GM12878 (cell line): Measurements from ENCODE around the gene TSPYL2. TPM values are rescaled to one million over a fixed set of nuclear protein-coding genes. Genes with fewer than 3 reads are reported as not detected.
A peak's percentile ranks its signal among the peaks of the same experiment; 100 is the strongest.

Experiments
- ATAC-seq: fragments of 200-7000 bp; cut with Tn5 transposase; 3 replicates; pipeline ENCODE4 v1.9.1; 2020; ENCODE audit warnings: mild to moderate bottlenecking, moderate library complexity
- BruUV-seq: library from RNA; stranded (reverse); fragments of 400-500 nt; replicated peaks from 2 replicates; lab custom pipeline; 2021; lab: Mats Ljungman, UMichigan
- CTCF ChIA-PET: fragments of 300-600 bp; sonication (Branson Sonifier 250); formaldehyde crosslinking; extraction: SDS; loops from one replicate; lab custom pipeline; 2021; ENCODE audit warnings: inconsistent platforms; lab: Yijun Ruan, JAX
- POLR2A ChIA-PET: fragments of 350-600 bp; formaldehyde crosslinking; extraction: SDS; loops from one replicate; lab custom pipeline; 2021; ENCODE audit warnings: inconsistent platforms; lab: Charles Lee
- RAD21 ChIA-PET: fragments of 300-600 bp; sonication (Branson Sonifier 250); formaldehyde crosslinking; loops from one replicate; lab custom pipeline; 2023; ENCODE audit warnings: antibody characterized with exemption; ENCODE audit not compliant: unreplicated experiment; lab: Charles Lee
- SMC1A ChIA-PET: fragments of 300-600 bp; sonication (Branson Sonifier 250); formaldehyde crosslinking; loops from one replicate; lab custom pipeline; 2023; ENCODE audit not compliant: unreplicated experiment, uncharacterized antibody; lab: Charles Lee
- DNase-seq: peaks from one replicate; pipeline ENCODE4 v3.0.0-alpha.2; 2011; ENCODE audit warnings: low read depth, low spot score
- FAIRE-seq: peaks from 3 replicates; lab custom pipeline; 2011; peaks lifted over from hg19 to GRCh38; lab: Jason Lieb, UNC
- H2AFZ ChIP-seq: 2 replicates; pipeline ENCODE4 v1.6.0; 2011; ENCODE audit warnings: low read depth, low read length, control low read depth; ENCODE audit not compliant: control insufficient read depth
- H3K27ac ChIP-seq: 2 replicates; pipeline ENCODE4 v1.5.1; 2011; ENCODE audit warnings: control low read depth; ENCODE audit not compliant: control insufficient read depth, insufficient read depth
- H3K27me3 ChIP-seq, 2 experiments: replicated peaks in 1 of 2; 2 replicates each; pipeline versions ENCODE4 v1.6.0 to v1.6.1; 2011; ENCODE audit warnings: low read length in 1 of 2; ENCODE audit not compliant: control insufficient read depth in 2 of 2, insufficient read depth in 2 of 2
- H3K36me3 ChIP-seq, 2 experiments: 2 replicates each; pipeline ENCODE4 v1.5.1; 2011; ENCODE audit warnings: low read length in 1 of 2; ENCODE audit not compliant: control insufficient read depth in 2 of 2, insufficient read depth in 2 of 2
- H3K4me1 ChIP-seq: 2 replicates; pipeline ENCODE4 v1.6.1; 2011; ENCODE audit warnings: mild to moderate bottlenecking, low read length, moderate library complexity, mixed read lengths; ENCODE audit not compliant: control insufficient read depth, insufficient read depth
- H3K4me2 ChIP-seq: 2 replicates; pipeline ENCODE4 v1.6.0; 2011; ENCODE audit warnings: control low read depth; ENCODE audit not compliant: control insufficient read depth, insufficient read depth
- H3K4me3 ChIP-seq: fragments of 200-600 bp; sonication (generic); 2 replicates; pipeline ENCODE4 v1.5.1; 2016
- H3K79me2 ChIP-seq: 2 replicates; pipeline ENCODE4 v1.6.0; 2011; ENCODE audit warnings: low read length; ENCODE audit not compliant: control insufficient read depth, insufficient read depth
- H3K9ac ChIP-seq: 2 replicates; pipeline ENCODE4 v1.8.0; 2011; ENCODE audit warnings: low read length, control low read depth, mixed read lengths; ENCODE audit not compliant: control insufficient read depth, insufficient read depth
- H3K9me3 ChIP-seq: replicated peaks from 3 replicates; pipeline ENCODE4 v1.5.1; 2011; ENCODE audit warnings: mild to moderate bottlenecking, low read length; ENCODE audit not compliant: control insufficient read depth, insufficient read depth
- H4K20me1 ChIP-seq: 2 replicates; pipeline ENCODE4 v1.6.0; 2011; ENCODE audit not compliant: control insufficient read depth, insufficient read depth
- CTCF ChIP-seq, 3 experiments: IDR thresholded peaks in 2 of 3; conservative IDR thresholded peaks in 1 of 3; 2 replicates each; pipeline ENCODE4 v1.5.1; 2011; ENCODE audit warnings: low read depth in 3 of 3, low read length in 3 of 3, mild to moderate bottlenecking in 3 of 3, control low read depth in 2 of 3, moderate library complexity in 2 of 3, inconsistent platforms in 1 of 3, mixed read lengths in 1 of 3; ENCODE audit not compliant: control insufficient read depth in 2 of 3, insufficient read depth in 1 of 3; ENCODE audit errors: extremely low read depth in 1 of 3
- HDAC6 ChIP-seq: fragments of 200-600 bp; sonication (generic); IDR thresholded peaks from one replicate; pipeline ENCODE4 v1.8.0; 2017; ENCODE audit warnings: antibody characterized with exemption; ENCODE audit not compliant: unreplicated experiment
- IRF4 ChIP-seq: IDR thresholded peaks from 2 replicates; pipeline ENCODE4 v1.6.1; 2011; ENCODE audit warnings: low read depth, low read length
- KDM1A ChIP-seq: fragments of 200-600 bp; sonication (generic); IDR thresholded peaks from 2 replicates; pipeline ENCODE4 v1.6.1; 2016; ENCODE audit warnings: borderline replicate concordance
- LARP7 ChIP-seq: fragments of 450-650 bp; IDR thresholded peaks from 2 replicates; pipeline ENCODE4 v1.6.1; 2017; ENCODE audit warnings: mild to moderate bottlenecking
- MXI1 ChIP-seq: fragments of 150-350 bp; IDR thresholded peaks from 2 replicates; pipeline ENCODE4 v1.6.1; 2011; ENCODE audit warnings: low read depth, mild to moderate bottlenecking, inconsistent platforms, low read length, improper control_type of control experiment
- NFYB ChIP-seq: IDR thresholded peaks from 2 replicates; pipeline ENCODE4 v1.6.1; 2011; ENCODE audit warnings: low read depth, mild to moderate bottlenecking, low read length, improper control_type of control experiment, moderate library complexity; ENCODE audit not compliant: insufficient read depth
- PAX8 ChIP-seq: fragments of 450-650 bp; IDR thresholded peaks from 2 replicates; pipeline ENCODE4 v1.6.1; 2017; ENCODE audit warnings: mild to moderate bottlenecking, moderate library complexity
- POLR2A ChIP-seq: IDR thresholded peaks from 2 replicates; pipeline ENCODE4 v1.6.1; 2011; ENCODE audit warnings: low read depth, mild to moderate bottlenecking, low read length
- SMC3 ChIP-seq: IDR thresholded peaks from 2 replicates; pipeline ENCODE4 v1.6.1; 2011; ENCODE audit warnings: low read length, improper control_type of control experiment, borderline replicate concordance
- STAT3 ChIP-seq: IDR thresholded peaks from 2 replicates; pipeline ENCODE4 v1.6.1; 2011; ENCODE audit warnings: low read depth, low read length, improper control_type of control experiment
- TCF12 ChIP-seq: IDR thresholded peaks from 2 replicates; pipeline ENCODE4 v1.6.1; 2011; ENCODE audit warnings: low read depth, mild to moderate bottlenecking, low read length
- WGBS: methylation state at CpG from one replicate; pipeline ENCODE4 v1.1.6; 2016; ENCODE audit warnings: low lambda C conversion rate; ENCODE audit not compliant: insufficient replicate concordance, insufficient coverage; ENCODE audit errors: missing lambda C conversion rate; 5-methylcytosine and 5-hydroxymethylcytosine counted together
- in situ Hi-C: fragments of 300-500 bp; cut with MboI; formaldehyde crosslinking; loops from 9 replicates; pipeline ENCODE4 v1.14.3; 2018; ENCODE audit warnings: mixed read lengths
- intact Hi-C: fragments of 100-400 bp; cut with micrococcal nuclease; formaldehyde crosslinking; loops from one replicate; pipeline ENCODE4 v1.14.2; 2022; ENCODE audit not compliant: unreplicated experiment
- polyA plus RNA-seq, 11 experiments: library from polyadenylated mRNA; depleted of rRNA in 4 of 11; unstranded in 6 of 11; stranded (reverse) in 5 of 11; fragments of >200 nt; fragmentation: Nextera tagmentation in 4 of 11; fragmentation: Illumina TruSeq in 1 of 11; extraction: Ambion mirVana in 4 of 11; extraction: Trizol in 1 of 11; gene quantifications; 1 replicate in 1 of 11; 2 replicates in 10 of 11; pipeline versions ENCODE4 v1.2.1 to v1.2.3, GENCODE V29; 2011 to 2016; ENCODE audit warnings: inconsistent platforms in 2 of 11, missing spikeins in 2 of 11, low read depth in 1 of 11
- total RNA-seq, 4 experiments: library from RNA; depleted of rRNA in 3 of 4; stranded (reverse); fragments of >200 nt in 3 of 4; fragmentation: Illumina TruSeq in 1 of 4; extraction: Trizol in 1 of 4; gene quantifications; 2 replicates each; pipeline versions ENCODE4 v1.2.1 to v1.2.3, GENCODE V29; 2013 to 2021
- TF ChIP-seq, protein P1 (sequence below): fragments of 150-350 bp; IDR thresholded peaks from 2 replicates; pipeline ENCODE4 v1.6.1; 2016; ENCODE audit warnings: low read depth, low read length
- TF ChIP-seq, protein P2 (sequence below): fragments of 450-650 bp; IDR thresholded peaks from 2 replicates; pipeline ENCODE4 v1.6.1; 2016; ENCODE audit warnings: mild to moderate bottlenecking

The TSPYL2 gene
- total and polyA plus RNA-seq, 10 of the 15 experiments (the other 5 are each of a cell fraction or from before 2014, with no cell fraction given), result 0.53 to 24.6 (median 14.5) TPM

GRCh38 chrX:53071604-53072417 lies 10.4 kb upstream of the TSPYL2 start:
- RAD21 ChIA-PET, result interaction anchor here (0.7 to 1.9 kb wide), 2 partner anchors 18 to 655 kb away, joined by 3 to 6 read pairs; no protein-coding TSS in a partner anchor
- peak overlapping the region; percentile 59 for H3K4me3 ChIP-seq
- H3K4me2 ChIP-seq, result peak overlapping the region; percentile 64
- H3K9me3 ChIP-seq, result no peaks in the 10 kb centered on the region
- 19% methylated on average over 31 of the region's 31 CpGs for WGBS
- H3K36me3 ChIP-seq, result no peaks in the 10 kb centered on the region
- CTCF ChIA-PET, result interaction anchor here (0.7 to 4.3 kb wide), 7 partner anchors 11 to 152 kb away, joined by 3 to 33 read pairs (median 5); partner anchors contain the start of genes KANTR and TSPYL2
- in situ Hi-C loops (no loop called here), intact Hi-C loops (loop anchor here (1.0 to 2.0 kb wide), 3 partner anchors 17 to 153 kb away; partner anchors contain the start of gene KDM5C)
- no peaks in the 10 kb centered on the region for H3K27me3 ChIP-seq
- ATAC-seq (peak; percentile 86), DNase-seq (peak; percentile 46), FAIRE-seq (peak; percentile 96)
- no peaks in the 10 kb centered on the region for H4K20me1 ChIP-seq
- peak overlapping the region; percentile 62 for H2AFZ ChIP-seq
- no TSS peak for BruUV-seq
- no peaks in the 10 kb centered on the region for H3K4me1 ChIP-seq
- SMC1A ChIA-PET, result interaction anchor here (0.6 to 1.7 kb wide), 5 partner anchors 10 to 62 kb away, joined by 3 to 9 read pairs (median 5); partner anchors contain the start of gene TSPYL2
- peak overlapping the region; percentile 69; the same call in 1 of the 2 replicates for H3K27ac ChIP-seq
- POLR2A ChIA-PET, result interaction anchor here (0.6 to 1.1 kb wide), 3 partner anchors 41 to 353 kb away, joined by 3 to 8 read pairs (median 4); partner anchors contain the start of gene KDM5C
- peak overlapping the region; percentile 53 for H3K9ac ChIP-seq
- H3K79me2 ChIP-seq, result no peaks in the 10 kb centered on the region
- no peak for TF ChIP-seq STAT3
- TF ChIP-seq IRF4, result 0 out of 2 replicates have a peak, but pooled peaks have one; percentile 8
- TF ChIP-seq KDM1A, result peak; percentile 62; the same call in 1 of the 2 replicates
- peak; percentile 50; the same call in 1 of the 2 replicates for TF ChIP-seq POLR2A
- no peak for TF ChIP-seq HDAC6
- TF ChIP-seq CTCF (IDR thresholded peaks at IDR 0.05 in 2 of 3, conservative IDR thresholded peaks at IDR 0.05 in 1 of 3; ENCODE audit: control insufficient read depth in 2 of 3, extremely low read depth in 1 of 3, insufficient read depth in 1 of 3, low read depth in 3 of 3, low read length in 3 of 3), result peak; percentile 68 to 85 (median 77)
- TF ChIP-seq NFYB, result no peak
- TF ChIP-seq, protein P1, sequence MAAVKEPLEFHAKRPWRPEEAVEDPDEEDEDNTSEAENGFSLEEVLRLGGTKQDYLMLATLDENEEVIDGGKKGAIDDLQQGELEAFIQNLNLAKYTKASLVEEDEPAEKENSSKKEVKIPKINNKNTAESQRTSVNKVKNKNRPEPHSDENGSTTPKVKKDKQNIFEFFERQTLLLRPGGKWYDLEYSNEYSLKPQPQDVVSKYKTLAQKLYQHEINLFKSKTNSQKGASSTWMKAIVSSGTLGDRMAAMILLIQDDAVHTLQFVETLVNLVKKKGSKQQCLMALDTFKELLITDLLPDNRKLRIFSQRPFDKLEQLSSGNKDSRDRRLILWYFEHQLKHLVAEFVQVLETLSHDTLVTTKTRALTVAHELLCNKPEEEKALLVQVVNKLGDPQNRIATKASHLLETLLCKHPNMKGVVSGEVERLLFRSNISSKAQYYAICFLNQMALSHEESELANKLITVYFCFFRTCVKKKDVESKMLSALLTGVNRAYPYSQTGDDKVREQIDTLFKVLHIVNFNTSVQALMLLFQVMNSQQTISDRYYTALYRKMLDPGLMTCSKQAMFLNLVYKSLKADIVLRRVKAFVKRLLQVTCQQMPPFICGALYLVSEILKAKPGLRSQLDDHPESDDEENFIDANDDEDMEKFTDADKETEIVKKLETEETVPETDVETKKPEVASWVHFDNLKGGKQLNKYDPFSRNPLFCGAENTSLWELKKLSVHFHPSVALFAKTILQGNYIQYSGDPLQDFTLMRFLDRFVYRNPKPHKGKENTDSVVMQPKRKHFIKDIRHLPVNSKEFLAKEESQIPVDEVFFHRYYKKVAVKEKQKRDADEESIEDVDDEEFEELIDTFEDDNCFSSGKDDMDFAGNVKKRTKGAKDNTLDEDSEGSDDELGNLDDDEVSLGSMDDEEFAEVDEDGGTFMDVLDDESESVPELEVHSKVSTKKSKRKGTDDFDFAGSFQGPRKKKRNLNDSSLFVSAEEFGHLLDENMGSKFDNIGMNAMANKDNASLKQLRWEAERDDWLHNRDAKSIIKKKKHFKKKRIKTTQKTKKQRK, result no peak
- TF ChIP-seq, protein P2, sequence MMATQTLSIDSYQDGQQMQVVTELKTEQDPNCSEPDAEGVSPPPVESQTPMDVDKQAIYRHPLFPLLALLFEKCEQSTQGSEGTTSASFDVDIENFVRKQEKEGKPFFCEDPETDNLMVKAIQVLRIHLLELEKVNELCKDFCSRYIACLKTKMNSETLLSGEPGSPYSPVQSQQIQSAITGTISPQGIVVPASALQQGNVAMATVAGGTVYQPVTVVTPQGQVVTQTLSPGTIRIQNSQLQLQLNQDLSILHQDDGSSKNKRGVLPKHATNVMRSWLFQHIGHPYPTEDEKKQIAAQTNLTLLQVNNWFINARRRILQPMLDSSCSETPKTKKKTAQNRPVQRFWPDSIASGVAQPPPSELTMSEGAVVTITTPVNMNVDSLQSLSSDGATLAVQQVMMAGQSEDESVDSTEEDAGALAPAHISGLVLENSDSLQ, result peak; percentile 26; the same call in 1 of the 2 replicates
- TF ChIP-seq SMC3, result peak; percentile 58
- peak; percentile 55; the same call in 1 of the 2 replicates for TF ChIP-seq MXI1
- peak; percentile 79 for TF ChIP-seq TCF12
- TF ChIP-seq PAX8, result peak; percentile 97
- no peak for TF ChIP-seq LARP7
